ENCODE measurements around the gene OIT3.

Gene OIT3

DNA sequence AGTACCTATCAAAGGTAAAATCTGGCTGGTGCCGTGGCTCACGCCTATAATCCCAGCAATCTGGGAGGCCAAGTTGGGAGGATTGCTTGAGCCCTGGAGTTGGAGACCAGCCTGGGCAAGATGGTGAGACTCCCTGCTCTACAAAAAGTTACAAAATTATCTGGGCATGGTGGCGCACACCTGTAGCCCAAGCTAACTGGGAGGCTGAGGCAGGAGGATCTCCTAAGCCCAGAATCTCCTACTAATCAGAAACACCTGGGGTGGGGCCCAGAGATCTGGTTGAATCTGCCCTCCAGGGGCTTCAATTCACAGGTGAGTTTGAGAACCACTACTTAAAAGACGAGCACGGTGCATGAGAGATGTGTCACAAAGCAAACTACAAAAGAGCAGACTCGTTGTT is 58.6 kb downstream of the OIT3 start:
- no peak for DNase-seq (ENCODE audit: low read depth in 2 of 2)

- DNase-seq (ENCODE audit: low read depth in 2 of 2), result no peak
Measured at GRCh38 chr10:72952642-72953158, 59.2 kb downstream of the OIT3 start.

- no peak for DNase-seq (ENCODE audit: low read depth in 2 of 2)
Measured at GRCh38 chr10:72953687-72954086, 60.1 kb downstream of the OIT3 start.

DNA sequence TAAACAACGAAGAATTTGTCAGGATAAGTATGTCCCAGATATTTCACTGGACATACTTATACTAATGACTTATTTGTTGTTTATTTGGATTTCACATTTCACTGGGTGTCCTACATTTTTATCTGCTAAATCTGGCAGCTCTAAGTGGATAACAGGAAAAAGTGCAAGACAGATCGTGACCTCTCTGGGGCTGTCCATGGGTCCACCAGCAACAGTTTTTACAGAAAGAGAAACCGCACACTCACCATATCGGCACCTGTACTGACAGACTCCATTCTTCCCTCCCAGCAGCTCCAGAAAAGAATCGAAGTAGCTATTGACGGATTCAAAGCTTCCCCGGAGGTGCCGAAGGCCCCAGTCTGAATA is 60.7 kb downstream of the OIT3 start:
- DNase-seq (ENCODE audit: low read depth in 2 of 2), result no peak

DNA sequence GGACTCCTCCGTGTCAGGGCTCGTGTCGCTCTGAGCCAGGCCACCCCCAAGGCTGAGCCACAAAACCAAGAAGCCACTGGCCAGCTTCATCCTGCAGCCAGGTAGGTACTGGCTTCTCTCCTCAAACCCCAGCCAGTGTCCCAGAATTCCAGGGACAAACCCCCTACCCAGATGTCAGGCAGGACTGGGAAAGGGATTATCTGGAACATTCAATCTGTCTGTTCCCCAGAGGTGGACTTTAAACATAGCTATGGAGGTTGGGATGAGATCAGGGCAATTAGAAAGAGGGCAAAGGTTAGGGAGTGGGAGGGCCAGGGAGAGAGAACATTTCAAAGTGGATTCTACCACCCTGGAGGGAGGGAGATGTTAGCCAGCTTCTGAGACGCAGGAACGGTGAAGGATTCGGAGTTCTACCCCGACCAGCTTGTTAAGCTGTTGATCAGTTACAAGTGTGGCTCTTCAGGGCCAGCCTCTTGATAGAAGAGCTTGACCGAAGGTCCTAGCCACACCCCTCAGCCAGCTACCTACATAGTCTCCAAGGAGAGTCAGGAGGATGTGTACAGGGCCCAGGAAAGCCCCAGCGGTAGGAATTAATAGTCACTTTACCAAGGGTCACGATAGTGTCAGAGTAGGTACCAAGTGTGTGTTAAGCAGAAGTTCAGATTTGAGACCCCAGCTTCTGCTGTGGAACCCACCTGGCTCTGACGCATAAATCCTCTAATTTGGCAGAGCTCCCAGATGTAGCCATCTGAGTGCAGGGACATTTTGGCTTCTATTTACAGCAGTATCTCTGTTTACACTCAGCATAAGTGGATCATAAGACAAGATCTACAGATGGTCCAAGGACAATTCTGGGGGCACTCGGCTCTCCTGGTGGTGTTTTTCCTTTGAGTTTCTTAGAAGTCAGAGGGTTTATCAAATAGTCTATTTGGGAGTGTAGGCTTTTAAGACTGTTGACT is 61.3 kb downstream of the OIT3 start, which contains the start of gene PLA2G12B:
TSS of gene PLA2G12B (minus strand) at position 211 of the 959 bp plus-strand sequence. CDS start at position 90, 121 bp downstream.
- no peak for DNase-seq (ENCODE audit: low read depth in 2 of 2)

- DNase-seq (ENCODE audit: low read depth in 2 of 2), result no peak
Measured at GRCh38 chr10:72956001-72956400, 62.5 kb downstream of the OIT3 start.

GRCh38 chr10:72976886-72977285 is 83.3 kb downstream of the OIT3 start:
- no peak for DNase-seq (ENCODE audit: low read depth in 2 of 2)

DNA sequence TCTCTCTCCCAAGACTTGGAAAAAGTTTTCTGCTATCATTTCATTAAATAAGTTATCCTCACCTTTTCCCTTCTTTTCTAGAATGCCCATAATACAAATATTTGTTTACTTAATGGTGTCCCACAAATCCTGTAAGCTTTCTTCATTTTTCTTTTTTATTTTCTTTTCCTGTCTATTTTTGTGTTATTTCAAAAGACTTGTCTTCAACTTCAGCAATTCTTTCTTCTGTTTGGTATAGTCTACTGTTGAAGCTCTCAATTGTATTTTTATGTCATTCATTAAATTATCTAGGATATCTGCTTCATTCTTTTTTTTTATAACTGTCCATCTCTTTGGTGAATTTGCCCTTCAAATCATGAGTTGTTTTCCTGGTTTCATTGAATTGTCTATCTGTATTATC is 86.2 kb downstream of the OIT3 start:
- DNase-seq (ENCODE audit: low read depth in 2 of 2), result no peak

GRCh38 chr10:72980348-72980747 is 86.8 kb downstream of the OIT3 start:
- DNase-seq (ENCODE audit: low read depth in 2 of 2), result no peak

- no peak for DNase-seq (ENCODE audit: low read depth in 2 of 2)
Measured at GRCh38 chr10:72981028-72981881, 87.7 kb downstream of the OIT3 start.

DNA sequence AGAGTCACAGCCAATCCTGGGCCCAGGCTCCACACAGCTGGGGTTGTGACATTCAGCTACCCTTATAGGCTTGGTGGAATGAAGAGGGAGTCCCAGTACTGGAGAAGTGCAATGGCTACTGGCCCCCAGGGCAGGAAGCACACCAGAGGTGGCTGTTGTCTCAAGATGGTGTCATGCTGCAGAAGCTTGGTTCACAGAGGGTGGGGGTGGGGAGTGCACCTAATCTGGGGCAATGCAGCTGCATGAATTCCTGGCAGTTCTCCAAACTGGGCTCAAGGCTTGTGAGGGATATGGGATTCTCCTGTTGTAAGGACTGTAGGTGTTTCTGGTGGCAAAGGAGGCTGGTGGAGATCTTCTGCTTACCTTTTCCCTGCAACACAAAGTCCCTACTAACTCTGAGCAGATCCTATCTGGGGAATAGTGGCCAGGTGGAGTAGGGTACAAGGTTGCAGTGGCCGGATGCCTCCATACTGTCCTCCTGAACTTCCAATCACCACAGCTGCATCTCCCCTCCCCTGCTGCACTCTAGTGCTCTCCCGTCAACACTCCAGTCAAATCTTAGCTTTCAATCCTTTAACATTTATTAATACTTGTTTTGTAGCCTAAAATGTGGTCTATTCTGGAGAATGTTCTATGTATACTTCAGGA is 88.5 kb downstream of the OIT3 start:
- DNase-seq (ENCODE audit: low read depth in 2 of 2), result no peak
